C4-2B (cell line): ENCODE data around the gene OR4K5.

ENCODE experiments used
- CTCF ChIP-seq: fragments of 450-650 bp; conservative IDR thresholded peaks from 2 replicates; pipeline ENCODE4 v1.5.1; 2017; ENCODE audit warnings: mild to moderate bottlenecking
- ZFX ChIP-seq: fragments of 450-650 bp; IDR thresholded peaks from 2 replicates; pipeline ENCODE4 v1.6.1; 2017

- TF ChIP-seq CTCF (no peak), ZFX (no peak)
Observed at GRCh38 chr14:19895282-19895681, 25.1 kb upstream of the OR4K5 start.
